HepG2 (cell line): ENCODE measurements around the gene AUTS2. TPM values are rescaled to one million over a fixed set of nuclear protein-coding genes. Genes with fewer than 3 reads are reported as not detected.

Experiments
- ATAC-seq: fragments of 200-7000 bp; cut with Tn5 transposase; 3 replicates; pipeline ENCODE4 v1.9.1; 2020; ENCODE audit warnings: mild to moderate bottlenecking, moderate library complexity
- BruUV-seq: library from RNA; stranded (reverse); fragments of 400-500 nt; replicated peaks from 2 replicates; lab custom pipeline; 2021; lab: Mats Ljungman, UMichigan
- CTCF ChIA-PET: fragments of 300-600 bp; formaldehyde crosslinking; extraction: SDS; loops from one replicate; lab custom pipeline; 2021; ENCODE audit warnings: low total read pairs, inconsistent platforms, low intra/inter-chr PET ratio; lab: Yijun Ruan, JAX
- POLR2A ChIA-PET: fragments of 350-600 bp; sonication (Branson Sonifier 250); formaldehyde crosslinking; loops from one replicate; lab custom pipeline; 2020; ENCODE audit warnings: antibody characterized with exemption, inconsistent platforms; lab: Yijun Ruan, JAX
- DNase-seq: peaks from one replicate; pipeline ENCODE4 v3.0.0-alpha.2; 2015; ENCODE audit warnings: low spot score
- FAIRE-seq: peaks from 3 replicates; lab custom pipeline; 2011; peaks lifted over from hg19 to GRCh38; lab: Jason Lieb, UNC
- H2AFZ ChIP-seq: one replicate; pipeline ENCODE4 v1.6.1; 2011; ENCODE audit warnings: low read length, inconsistent platforms
- H3K27ac ChIP-seq: fragments of 300-600 bp; 3 replicates; pipeline ENCODE4 v1.8.0; 2011; ENCODE audit warnings: mixed run types, mild to moderate bottlenecking, mixed read lengths, low read length, inconsistent platforms; ENCODE audit not compliant: insufficient read depth; ENCODE audit errors: extremely low read length
- H3K27me3 ChIP-seq, 2 experiments: fragments of 200-600 bp in 1 of 2; 2 replicates in 1 of 2; 3 replicates in 1 of 2; pipeline versions ENCODE4 v1.6.0 to v1.8.0; 2011; ENCODE audit warnings: low read length in 2 of 2, mild to moderate bottlenecking in 2 of 2, moderate library complexity in 2 of 2, inconsistent platforms in 1 of 2; ENCODE audit not compliant: insufficient read depth in 2 of 2, control insufficient read depth in 1 of 2
- H3K36me3 ChIP-seq, 2 experiments: fragments of 200-600 bp in 1 of 2; replicated peaks in 1 of 2; 2 replicates in 1 of 2; 3 replicates in 1 of 2; pipeline versions ENCODE4 v1.5.1 to v1.8.0; 2011; ENCODE audit warnings: low read length in 2 of 2, inconsistent platforms in 1 of 2; ENCODE audit not compliant: insufficient read depth in 2 of 2, control insufficient read depth in 1 of 2
- H3K4me1 ChIP-seq: 2 replicates; pipeline ENCODE4 v1.5.1; 2012; ENCODE audit warnings: low read length, inconsistent platforms; ENCODE audit not compliant: insufficient read depth
- H3K4me2 ChIP-seq: 2 replicates; pipeline ENCODE4 v1.6.0; 2011; ENCODE audit warnings: low read depth, low read length, inconsistent platforms
- H3K4me3 ChIP-seq, 3 experiments: fragments of 200-600 bp in 1 of 3; sonication (generic), shearing (Covaris generic) in 1 of 3; replicated peaks in 1 of 3; 2 replicates each; pipeline ENCODE4 v1.5.1; 2011 to 2016; ENCODE audit warnings: low read length in 3 of 3, inconsistent platforms in 2 of 3, low read depth in 2 of 3, mild to moderate bottlenecking in 2 of 3, control low read depth in 1 of 3, mixed read lengths in 1 of 3; ENCODE audit not compliant: insufficient read depth in 1 of 3
- H3K79me2 ChIP-seq: one replicate; pipeline ENCODE4 v1.6.1; 2011; ENCODE audit warnings: low read length, inconsistent platforms; ENCODE audit not compliant: insufficient read depth
- H3K9ac ChIP-seq: 2 replicates; pipeline ENCODE4 v1.6.0; 2011; ENCODE audit warnings: mild to moderate bottlenecking, low read depth, low read length, inconsistent platforms; ENCODE audit not compliant: insufficient read depth
- H3K9me3 ChIP-seq: 2 replicates; pipeline ENCODE4 v1.5.1; 2012; ENCODE audit warnings: mild to moderate bottlenecking, low read length
- H4K20me1 ChIP-seq: 2 replicates; pipeline ENCODE4 v1.6.0; 2011; ENCODE audit warnings: inconsistent platforms, mild to moderate bottlenecking, low read length, moderate library complexity; ENCODE audit not compliant: insufficient read depth
- GRHL1 ChIP-seq: sonication (generic); formaldehyde crosslinking; conservative IDR thresholded peaks from 2 replicates; pipeline ENCODE4 v1.8.0; 2022; ENCODE audit warnings: missing genetic modification reagents
- HNRNPL ChIP-seq: fragments of 200-400 bp; formaldehyde crosslinking; IDR thresholded peaks from 2 replicates; pipeline ENCODE4 v1.6.1; 2017; ENCODE audit warnings: mild to moderate bottlenecking, low read depth, low read length
- NFE2 ChIP-seq: sonication (generic); formaldehyde crosslinking; IDR thresholded peaks from 2 replicates; pipeline ENCODE4 v1.4.0; 2020; ENCODE audit warnings: missing genetic modification reagents
- PAX8 ChIP-seq: sonication (generic); formaldehyde crosslinking; IDR thresholded peaks from 2 replicates; pipeline ENCODE4 v1.8.0; 2022; ENCODE audit warnings: mild to moderate bottlenecking, missing genetic modification reagents, borderline replicate concordance
- SYNCRIP ChIP-seq: fragments of 200-400 bp; formaldehyde crosslinking; IDR thresholded peaks from 2 replicates; pipeline ENCODE4 v1.6.1; 2018; ENCODE audit warnings: mild to moderate bottlenecking, low read depth, low read length; ENCODE audit not compliant: insufficient read depth
- ZFP36L1 ChIP-seq: sonication (generic); formaldehyde crosslinking; IDR thresholded peaks from 2 replicates; pipeline ENCODE4 v1.8.0; 2022; ENCODE audit warnings: mild to moderate bottlenecking, missing genetic modification reagents, moderate library complexity
- ZFP82 ChIP-seq: sonication (generic); formaldehyde crosslinking; IDR thresholded peaks from 2 replicates; pipeline ENCODE4 v1.5.1; 2020; ENCODE audit warnings: mild to moderate bottlenecking, missing genetic modification reagents, borderline replicate concordance
- ZNF232 ChIP-seq: sonication (generic); formaldehyde crosslinking; IDR thresholded peaks from 2 replicates; pipeline ENCODE4 v1.4.0; 2020; ENCODE audit warnings: missing genetic modification reagents, borderline replicate concordance
- ZNF407 ChIP-seq: sonication (generic); formaldehyde crosslinking; IDR thresholded peaks from one replicate; pipeline ENCODE4 v1.5.1; 2020; ENCODE audit warnings: mild to moderate bottlenecking, missing genetic modification reagents; ENCODE audit errors: not compliant biosample characterization
- ZNF430 ChIP-seq: sonication (generic); formaldehyde crosslinking; IDR thresholded peaks from 2 replicates; pipeline ENCODE4 v1.9.0; 2021; ENCODE audit warnings: mild to moderate bottlenecking, missing genetic modification reagents
- ZNF563 ChIP-seq: sonication (generic); formaldehyde crosslinking; IDR thresholded peaks from 2 replicates; pipeline ENCODE4 v1.8.0; 2022; ENCODE audit warnings: mild to moderate bottlenecking, moderate library complexity, missing genetic modification reagents
- ZNF691 ChIP-seq: sonication (generic); formaldehyde crosslinking; IDR thresholded peaks from 2 replicates; pipeline ENCODE4 v1.4.0; 2020; ENCODE audit warnings: missing genetic modification reagents, low read depth, mild to moderate bottlenecking, borderline replicate concordance
- ZNF773 ChIP-seq: sonication (generic); formaldehyde crosslinking; IDR thresholded peaks from 2 replicates; pipeline ENCODE4 v1.4.0; 2020; ENCODE audit warnings: missing genetic modification reagents, borderline replicate concordance
- WGBS: methylation state at CpG from one replicate; pipeline ENCODE4 v1.1.6; 2017; ENCODE audit warnings: low lambda C conversion rate; 5-methylcytosine and 5-hydroxymethylcytosine counted together
- in situ Hi-C: cut with HindIII; loops from 2 replicates; pipeline ENCODE4 v1.10.0; 2017; ENCODE audit warnings: low pct_unique_long_range_greater_than_20kb; ENCODE audit not compliant: extremely low pct_ligation_motif_present
- intact Hi-C: fragments of 100-400 bp; cut with micrococcal nuclease; formaldehyde crosslinking; loops from one replicate; pipeline ENCODE4 v1.10.0; 2022; ENCODE audit not compliant: unreplicated experiment
- polyA plus RNA-seq, 8 experiments: library from polyadenylated mRNA; depleted of rRNA in 3 of 8; stranded (reverse) in 7 of 8; unstranded in 1 of 8; fragments of >200 nt; fragmentation: Illumina TruSeq in 4 of 8; extraction: Trizol in 4 of 8; gene quantifications; 2 replicates each; pipeline versions ENCODE4 v1.2.1 to v1.2.3, GENCODE V29; 2011 to 2016; ENCODE audit warnings: low read depth in 4 of 8, missing spikeins in 1 of 8, mixed read lengths in 1 of 8; ENCODE audit not compliant: insufficient read depth in 1 of 8
- total RNA-seq, 5 experiments: library from RNA; depleted of rRNA; stranded (reverse); fragments of >200 nt; fragmentation: Illumina TruSeq; extraction: Trizol; gene quantifications; 2 replicates each; pipeline ENCODE4 v1.2.3, GENCODE V29; 2016; ENCODE audit warnings: low read depth in 1 of 5

Gene AUTS2
- total and polyA plus RNA-seq, 2 of the 13 experiments (the other 11 are each of a cell fraction or from before 2014, with no cell fraction given), result 0.38 TPM; not detected in 1

- TF ChIP-seq ZNF407 (CRISPR knock-in tag) (no peak), ZFP82 (CRISPR knock-in tag) (no peak), HNRNPL (no peak)
Observed at GRCh38 chr7:69878591-69878990, 280.3 kb downstream of the AUTS2 start (continued).

GRCh38 chr7:69879989-69880388, 281.7 kb downstream of the AUTS2 start:
- WGBS, result 16% methylated on average over 3 of the region's 3 CpGs
- FAIRE-seq (no peak), ATAC-seq (no peak), DNase-seq (no peak)
- H3K27ac ChIP-seq, result no peak overlapping the region
- no peak overlapping the region for H3K4me2 ChIP-seq
- no peaks in the 10 kb centered on the region for H4K20me1 ChIP-seq
- H3K27me3 ChIP-seq, result no peaks in the 10 kb centered on the region
- intact Hi-C loops (no loop called here), in situ Hi-C loops (no loop called here)
- BruUV-seq, result no TSS peak
- H3K79me2 ChIP-seq, result no peaks in the 10 kb centered on the region
- H3K4me1 ChIP-seq, result no peaks in the 10 kb centered on the region
- H3K4me3 ChIP-seq, result no peak overlapping the region
- POLR2A ChIA-PET, result no interaction called here
- no peak overlapping the region for H3K9ac ChIP-seq
- H3K9me3 ChIP-seq, result no peaks in the 10 kb centered on the region
- H2AFZ ChIP-seq, result no peak overlapping the region
- H3K36me3 ChIP-seq, result no peaks in the 10 kb centered on the region
- CTCF ChIA-PET, result no interaction called here
- TF ChIP-seq ZNF232 (CRISPR knock-in tag), result no peak
- no peak for TF ChIP-seq ZNF773 (CRISPR knock-in tag)
- TF ChIP-seq ZNF691 (CRISPR knock-in tag), result no peak
- no peak for TF ChIP-seq ZNF563 (CRISPR knock-in tag)
- TF ChIP-seq PAX8 (CRISPR knock-in tag), result no peak
- no peak for TF ChIP-seq ZNF430 (CRISPR knock-in tag)
- no peak for TF ChIP-seq NFE2 (CRISPR knock-in tag)
- TF ChIP-seq SYNCRIP, result no peak
- no peak for TF ChIP-seq ZFP36L1 (CRISPR knock-in tag)
- TF ChIP-seq GRHL1, result no peak
